Panc1 (cell line): ENCODE measurements around the gene TMEM131. TPM values are rescaled to one million over a fixed set of nuclear protein-coding genes. Genes with fewer than 3 reads are reported as not detected.
"Not testable (repeated sequence)": the region's sequence is repeated elsewhere in the genome, so short reads cannot be mapped to it uniquely, and the experiment has no call there.

Experiments used
- ATAC-seq: fragments of 200-7000 bp; cut with Tn5 transposase; 2 replicates; pipeline ENCODE4 v1.9.1; 2020; ENCODE audit warnings: mild to moderate bottlenecking, moderate library complexity
- BruUV-seq: library from RNA; stranded (reverse); fragments of 400-500 nt; replicated peaks from 2 replicates; lab custom pipeline; 2021; lab: Mats Ljungman, UMichigan
- CTCF ChIA-PET: fragments of 300-600 bp; sonication (Branson Sonifier 250); formaldehyde crosslinking; loops from one replicate; lab custom pipeline; 2022; ENCODE audit warnings: antibody characterized with exemption; lab: Charles Lee
- POLR2A ChIA-PET: fragments of 300-600 bp; sonication (Branson Sonifier 250); formaldehyde crosslinking; loops from one replicate; lab custom pipeline; 2022; ENCODE audit warnings: antibody characterized with exemption; lab: Charles Lee
- DNase-seq: peaks from one replicate; pipeline ENCODE4 v3.0.0-alpha.2; 2010; ENCODE audit warnings: low read depth, low spot score
- H3K27ac ChIP-seq: 2 replicates; pipeline ENCODE4 v1.5.1; 2011; ENCODE audit warnings: mild to moderate bottlenecking, low read length, inconsistent platforms
- H3K27me3 ChIP-seq: fragments of 200-500 bp; sonication (Bioruptor generic); 2 replicates; pipeline ENCODE4 v1.6.0; 2014; ENCODE audit warnings: low read length, inconsistent platforms; ENCODE audit not compliant: control insufficient read depth, insufficient read depth
- H3K36me3 ChIP-seq: fragments of 200-500 bp; sonication (Bioruptor generic); 2 replicates; pipeline ENCODE4 v1.5.1; 2014; ENCODE audit warnings: inconsistent platforms, mild to moderate bottlenecking, low read length, moderate library complexity; ENCODE audit not compliant: control insufficient read depth, insufficient read depth
- H3K4me1 ChIP-seq: 2 replicates; pipeline ENCODE4 v1.5.1; 2011; ENCODE audit warnings: inconsistent platforms, mild to moderate bottlenecking, low read length, moderate library complexity; ENCODE audit not compliant: control insufficient read depth, insufficient read depth
- H3K4me3 ChIP-seq, 2 experiments: 2 replicates each; pipeline ENCODE4 v1.5.1; 2011 to 2012; ENCODE audit warnings: low read depth in 2 of 2, low read length in 2 of 2, mild to moderate bottlenecking in 2 of 2, inconsistent platforms in 1 of 2, moderate library complexity in 1 of 2
- H3K9me3 ChIP-seq: fragments of 200-500 bp; sonication (Bioruptor generic); 2 replicates; pipeline ENCODE4 v1.5.1; 2014; ENCODE audit warnings: low read depth, mild to moderate bottlenecking, inconsistent platforms, low read length, moderate library complexity; ENCODE audit not compliant: control insufficient read depth, insufficient read depth
- CTCF ChIP-seq: fragments of 450-650 bp; IDR thresholded peaks from 2 replicates; pipeline ENCODE4 v1.5.1; 2017; ENCODE audit warnings: mild to moderate bottlenecking
- POLR2AphosphoS5 ChIP-seq: IDR thresholded peaks from 2 replicates; pipeline ENCODE4 v1.6.1; 2012; ENCODE audit warnings: mild to moderate bottlenecking, low read depth, low read length, moderate library complexity
- REST ChIP-seq, 2 experiments: IDR thresholded peaks; 2 replicates each; pipeline ENCODE4 v1.6.1; 2011 to 2012; ENCODE audit warnings: low read depth in 2 of 2, control low read depth in 1 of 2, low read length in 1 of 2, mild to moderate bottlenecking in 1 of 2, moderate library complexity in 1 of 2; ENCODE audit not compliant: insufficient read depth in 1 of 2
- SIN3A ChIP-seq: IDR thresholded peaks from 2 replicates; pipeline ENCODE4 v1.6.1; 2012; ENCODE audit warnings: low read depth, mild to moderate bottlenecking, low read length, moderate library complexity, borderline replicate concordance; ENCODE audit not compliant: insufficient read depth
- TCF7L2 ChIP-seq: IDR thresholded peaks from 2 replicates; pipeline ENCODE4 v1.6.1; 2011; ENCODE audit warnings: mild to moderate bottlenecking, low read depth, low read length, inconsistent platforms
- in situ Hi-C: cut with HindIII; loops from 2 replicates; pipeline ENCODE4 v1.10.0; 2016; ENCODE audit warnings: low sequenced_read_pairs, low pct_unique_long_range_greater_than_20kb
- intact Hi-C: fragments of 100-400 bp; cut with micrococcal nuclease; formaldehyde crosslinking; loops from one replicate; pipeline ENCODE4 v1.10.0; 2022; ENCODE audit not compliant: unreplicated experiment
- total RNA-seq: library from RNA; stranded (reverse); gene quantifications from one replicate; pipeline ENCODE4 v1.2.1, GENCODE V29; 2021; ENCODE audit not compliant: unreplicated experiment

Gene TMEM131
- total RNA-seq, 1 experiment from 2014 or later: 43.4 TPM

DNA sequence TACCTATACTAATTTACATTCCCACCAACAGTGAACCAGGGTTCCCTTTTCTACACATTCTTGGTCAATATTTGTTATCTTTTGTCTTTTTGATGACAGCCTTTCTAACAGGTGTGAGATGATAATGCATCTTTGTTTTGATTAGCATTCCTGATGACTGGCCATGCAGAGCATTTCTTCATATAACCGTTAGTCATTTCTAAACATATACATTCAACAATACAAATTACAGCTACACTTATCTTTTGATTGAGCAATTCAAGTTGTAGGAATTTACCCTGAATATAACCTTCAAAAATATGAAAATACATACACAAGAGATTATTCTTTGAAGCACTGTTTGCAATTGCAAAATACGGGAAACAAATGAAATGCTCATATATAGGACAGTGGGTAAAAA is 94.9 kb downstream of the TMEM131 start:
- in situ Hi-C loops (no loop called here), intact Hi-C loops (no loop called here)
- H3K4me1 ChIP-seq: no peaks in the 10 kb centered on the region
- no TSS peak for BruUV-seq
- 0 out of 2 replicates have a peak, but pooled peaks cover 3% of the 10 kb centered on the region for H3K36me3 ChIP-seq
- CTCF ChIA-PET: no interaction called here
- no peak overlapping the region for H3K27ac ChIP-seq
- DNase-seq: no peak
- POLR2A ChIA-PET: no interaction called here
- no peaks in the 10 kb centered on the region for H3K27me3 ChIP-seq
- TF ChIP-seq TCF7L2: no peak
- no peak for TF ChIP-seq REST (IDR thresholded peaks at IDR 0.05; ENCODE audit: insufficient read depth in 1 of 2, low read depth in 2 of 2, low read length in 1 of 2)
- no peak for TF ChIP-seq POLR2AphosphoS5
- no peak for TF ChIP-seq CTCF
- no peak for TF ChIP-seq SIN3A
- no peak for ATAC-seq
- no peaks in the 10 kb centered on the region for H3K9me3 ChIP-seq
- H3K4me3 ChIP-seq: no peak overlapping the region

DNA sequence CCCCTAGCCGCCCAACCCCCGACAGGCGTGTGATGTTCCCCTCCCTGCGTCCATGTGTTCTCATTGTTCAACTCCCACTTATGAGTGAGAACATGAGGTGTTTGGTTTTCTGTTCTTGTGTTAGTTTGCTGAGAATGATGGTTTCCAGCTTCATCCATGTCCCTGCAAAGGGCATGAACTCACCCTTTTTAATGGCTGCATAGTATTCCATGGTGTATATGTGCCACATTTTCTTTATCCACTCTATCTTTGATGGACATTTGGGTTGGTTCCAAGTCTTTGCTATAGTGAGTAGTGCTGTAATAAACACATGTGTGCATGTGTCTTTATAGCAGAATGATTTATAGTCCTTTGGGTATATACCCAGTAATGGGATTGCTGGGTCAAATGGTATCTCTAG is 102.7 kb downstream of the TMEM131 start:
- intact Hi-C loops, H3K36me3 ChIP-seq, in situ Hi-C loops, ATAC-seq, H3K27me3 ChIP-seq, BruUV-seq, H3K4me3 ChIP-seq, H3K27ac ChIP-seq, CTCF ChIA-PET, H3K4me1 ChIP-seq, DNase-seq, H3K9me3 ChIP-seq, POLR2A ChIA-PET: not testable (repeated sequence)

DNA sequence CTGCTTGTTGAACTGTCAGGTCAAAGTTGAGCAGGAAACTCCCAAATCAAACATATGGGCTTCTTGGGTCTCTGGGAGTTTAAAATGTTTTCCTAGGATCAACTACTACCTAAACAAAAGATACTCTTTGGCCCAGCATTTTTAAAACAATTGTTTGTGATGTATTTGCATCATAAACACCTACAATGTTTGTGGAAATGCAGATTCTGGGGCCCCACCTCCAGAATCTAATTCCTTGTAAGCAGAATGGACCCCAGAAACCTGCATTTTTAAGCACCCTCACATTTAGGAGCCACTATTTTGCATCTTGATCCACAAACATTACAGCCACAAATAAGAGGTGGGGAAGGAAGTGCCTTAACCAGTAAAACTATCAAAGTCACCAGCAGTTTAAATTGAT is 104.1 kb downstream of the TMEM131 start:
- intact Hi-C loops (no loop called here), in situ Hi-C loops (no loop called here)
- ChIA-PET CTCF (no interaction called here), POLR2A (no interaction called here)
- no peaks in the 10 kb centered on the region for H3K36me3 ChIP-seq
- DNase-seq (no peak), ATAC-seq (no peak)
- no peak for TF ChIP-seq POLR2AphosphoS5
- TF ChIP-seq TCF7L2: no peak
- TF ChIP-seq REST (IDR thresholded peaks at IDR 0.05; ENCODE audit: insufficient read depth in 1 of 2, low read depth in 2 of 2, low read length in 1 of 2): no peak
- no peak for TF ChIP-seq CTCF
- no peak for TF ChIP-seq SIN3A
- no peaks in the 10 kb centered on the region for H3K27me3 ChIP-seq
- H3K27ac ChIP-seq: no peak overlapping the region
- no peaks in the 10 kb centered on the region for H3K4me1 ChIP-seq
- H3K9me3 ChIP-seq: peaks cover 3% of the 10 kb centered on the region; the same call in 1 of the 2 replicates
- BruUV-seq: no TSS peak
- H3K4me3 ChIP-seq: no peak overlapping the region
